Subcutaneous adipose tissue (tissue), 4 donors: ENCODE data around the gene WDR89. TPM values are rescaled to one million over a fixed set of nuclear protein-coding genes. Genes with fewer than 3 reads are reported as not detected.

Source experiments
- total RNA-seq, 4 donors: library from RNA; depleted of rRNA; stranded (reverse); fragments of >200 nt; gene quantifications; one replicate each; pipeline ENCODE4 v1.1.0, GENCODE V29; 2016
- TF ChIP-seq, protein P1 (sequence below): fragments of 450-650 bp; IDR thresholded peaks from one replicate; pipeline ENCODE4 v1.5.1; 2016; ENCODE audit warnings: low read depth, mild to moderate bottlenecking, control low read depth, antibody characterized with exemption, moderate library complexity

Gene WDR89
- total RNA-seq, 4 donors from 2014 or later = 4.1 to 12.4 (median 5.8) TPM

DNA sequence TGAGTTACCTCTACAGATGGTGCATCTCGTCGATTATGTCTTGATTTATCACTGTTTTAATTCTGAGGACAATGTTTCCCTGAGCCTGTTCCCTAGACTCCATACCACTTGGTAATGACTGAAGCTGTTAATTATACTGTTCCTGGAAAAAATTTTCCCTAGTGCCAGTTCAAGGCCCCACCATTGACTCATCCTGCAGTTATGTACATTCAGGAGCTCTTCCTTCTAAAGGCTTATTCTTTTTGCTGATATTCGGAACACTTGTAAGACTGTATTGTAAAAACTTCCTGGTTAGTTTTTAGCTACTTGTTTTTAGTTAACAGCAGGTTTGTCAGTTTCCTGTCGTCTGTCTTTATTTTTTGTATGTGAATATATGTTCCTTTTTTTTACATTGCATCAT is 68.1 kb downstream of the WDR89 start:
- TF ChIP-seq, protein P1, sequence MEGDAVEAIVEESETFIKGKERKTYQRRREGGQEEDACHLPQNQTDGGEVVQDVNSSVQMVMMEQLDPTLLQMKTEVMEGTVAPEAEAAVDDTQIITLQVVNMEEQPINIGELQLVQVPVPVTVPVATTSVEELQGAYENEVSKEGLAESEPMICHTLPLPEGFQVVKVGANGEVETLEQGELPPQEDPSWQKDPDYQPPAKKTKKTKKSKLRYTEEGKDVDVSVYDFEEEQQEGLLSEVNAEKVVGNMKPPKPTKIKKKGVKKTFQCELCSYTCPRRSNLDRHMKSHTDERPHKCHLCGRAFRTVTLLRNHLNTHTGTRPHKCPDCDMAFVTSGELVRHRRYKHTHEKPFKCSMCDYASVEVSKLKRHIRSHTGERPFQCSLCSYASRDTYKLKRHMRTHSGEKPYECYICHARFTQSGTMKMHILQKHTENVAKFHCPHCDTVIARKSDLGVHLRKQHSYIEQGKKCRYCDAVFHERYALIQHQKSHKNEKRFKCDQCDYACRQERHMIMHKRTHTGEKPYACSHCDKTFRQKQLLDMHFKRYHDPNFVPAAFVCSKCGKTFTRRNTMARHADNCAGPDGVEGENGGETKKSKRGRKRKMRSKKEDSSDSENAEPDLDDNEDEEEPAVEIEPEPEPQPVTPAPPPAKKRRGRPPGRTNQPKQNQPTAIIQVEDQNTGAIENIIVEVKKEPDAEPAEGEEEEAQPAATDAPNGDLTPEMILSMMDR = no peak

DNA sequence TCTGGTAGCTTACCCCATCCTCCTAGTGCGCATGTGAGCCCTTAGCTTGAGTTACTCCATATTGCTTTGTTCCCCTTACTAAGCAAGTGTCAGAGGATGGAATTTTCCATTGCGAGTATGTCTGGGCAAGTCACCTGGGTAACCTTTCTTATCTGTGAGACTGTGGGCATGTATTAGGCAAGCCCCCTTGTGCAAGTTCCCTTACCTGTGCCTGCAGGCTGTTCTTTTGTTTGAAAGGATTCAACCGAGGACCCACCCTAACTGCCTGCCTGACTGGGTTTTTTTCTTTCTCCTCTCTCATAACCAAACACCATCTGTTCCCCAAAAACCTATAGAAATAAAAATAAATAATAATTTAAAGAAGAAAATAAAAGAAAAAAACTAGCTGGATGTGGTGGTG is 76.2 kb downstream of the WDR89 start:
- TF ChIP-seq, protein P1 = no peak

- TF ChIP-seq, protein P1 = no peak
These were observed 77.4 kb downstream of the WDR89 start for GRCh38 chr14:63564318-63564717.

GRCh38 chr14:63563370-63564026 is 78.2 kb downstream of the WDR89 start:
- TF ChIP-seq, protein P1 = no peak

DNA sequence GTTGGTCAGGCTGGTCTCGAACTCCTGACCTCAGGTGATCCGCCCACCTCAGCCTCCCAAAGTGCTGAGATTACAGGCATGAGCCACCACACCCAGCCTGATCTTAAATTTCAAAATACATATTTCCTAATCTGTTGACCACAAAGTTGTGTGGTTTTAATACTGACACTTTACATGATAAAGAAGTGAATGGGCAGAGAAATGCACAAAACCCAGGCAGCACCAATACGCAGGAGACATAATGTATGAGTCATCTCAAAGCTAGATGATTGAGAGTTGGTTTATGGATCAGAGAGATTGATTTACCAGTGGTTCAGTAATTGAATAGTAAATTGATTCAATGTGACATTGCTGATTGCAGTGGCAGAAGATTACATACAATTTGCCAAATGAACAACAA is 79.3 kb downstream of the WDR89 start:
- TF ChIP-seq, protein P1 = no peak

- TF ChIP-seq, protein P1 = no peak
These were observed 86.1 kb downstream of the WDR89 start for GRCh38 chr14:63555572-63555971.

GRCh38 chr14:63551332-63551731 is 90.3 kb downstream of the WDR89 start:
- TF ChIP-seq, protein P1 = no peak
